D721Med (cell line): ENCODE data around the gene MRPS9.

Experiments used
- DNase-seq: peaks from one replicate; pipeline ENCODE4 v3.0.0; 2011; ENCODE audit warnings: low spot score; ENCODE audit not compliant: insufficient read length
- FAIRE-seq: peaks from 2 replicates; lab custom pipeline; 2011; peaks lifted over from hg19 to GRCh38; lab: Jason Lieb, UNC
- TF ChIP-seq, protein P1 (sequence below): IDR thresholded peaks from 2 replicates; pipeline ENCODE4 v1.5.1; 2012; ENCODE audit warnings: mild to moderate bottlenecking, control low read depth; ENCODE audit not compliant: insufficient read depth; ENCODE audit errors: missing control alignments

MRPS9 gene

DNA sequence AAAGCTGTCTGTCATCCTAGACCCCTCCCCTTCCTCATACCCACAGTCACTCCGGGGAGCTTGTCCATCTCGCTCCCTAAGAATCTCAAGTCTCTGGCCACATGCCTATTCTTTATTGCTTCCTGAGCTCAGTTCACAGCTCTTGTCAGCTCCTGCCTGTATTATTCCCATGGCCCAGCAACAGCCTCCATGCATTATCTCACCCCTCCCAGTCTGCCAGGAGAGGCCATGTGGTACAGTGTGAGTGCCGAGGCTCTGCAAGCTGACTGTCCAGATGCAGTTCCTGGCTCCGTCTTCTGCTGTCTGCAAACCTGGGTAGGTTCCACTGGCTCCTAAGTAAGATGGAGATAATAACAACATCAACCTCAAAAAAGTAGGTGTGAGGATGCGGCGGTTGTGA, 79.7 kb downstream of the MRPS9 start:
- TF ChIP-seq, protein P1, sequence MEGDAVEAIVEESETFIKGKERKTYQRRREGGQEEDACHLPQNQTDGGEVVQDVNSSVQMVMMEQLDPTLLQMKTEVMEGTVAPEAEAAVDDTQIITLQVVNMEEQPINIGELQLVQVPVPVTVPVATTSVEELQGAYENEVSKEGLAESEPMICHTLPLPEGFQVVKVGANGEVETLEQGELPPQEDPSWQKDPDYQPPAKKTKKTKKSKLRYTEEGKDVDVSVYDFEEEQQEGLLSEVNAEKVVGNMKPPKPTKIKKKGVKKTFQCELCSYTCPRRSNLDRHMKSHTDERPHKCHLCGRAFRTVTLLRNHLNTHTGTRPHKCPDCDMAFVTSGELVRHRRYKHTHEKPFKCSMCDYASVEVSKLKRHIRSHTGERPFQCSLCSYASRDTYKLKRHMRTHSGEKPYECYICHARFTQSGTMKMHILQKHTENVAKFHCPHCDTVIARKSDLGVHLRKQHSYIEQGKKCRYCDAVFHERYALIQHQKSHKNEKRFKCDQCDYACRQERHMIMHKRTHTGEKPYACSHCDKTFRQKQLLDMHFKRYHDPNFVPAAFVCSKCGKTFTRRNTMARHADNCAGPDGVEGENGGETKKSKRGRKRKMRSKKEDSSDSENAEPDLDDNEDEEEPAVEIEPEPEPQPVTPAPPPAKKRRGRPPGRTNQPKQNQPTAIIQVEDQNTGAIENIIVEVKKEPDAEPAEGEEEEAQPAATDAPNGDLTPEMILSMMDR = no peak
- FAIRE-seq (no peak), DNase-seq (no peak)

DNA sequence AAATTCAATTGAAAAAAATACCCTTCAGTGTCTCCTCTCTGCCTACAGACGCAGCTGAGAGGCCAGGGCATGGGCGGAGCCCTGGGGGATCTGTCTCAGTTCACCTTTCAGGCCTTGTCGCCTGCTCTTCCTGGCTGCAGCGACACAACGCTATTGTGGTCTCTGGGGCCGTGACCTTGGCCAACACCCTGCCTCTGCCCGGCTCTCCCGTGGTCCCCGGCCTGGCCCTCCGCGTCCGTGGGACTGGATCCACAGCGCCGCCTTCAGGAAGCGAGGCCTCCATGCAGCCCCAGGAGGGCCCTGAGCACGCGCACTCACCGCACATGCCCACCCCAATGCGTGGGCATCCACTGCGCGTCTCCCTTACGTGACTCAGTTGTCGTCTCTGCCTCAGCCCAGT, 81.1 kb downstream of the MRPS9 start:
- DNase-seq = no peak
- no peak for FAIRE-seq
- TF ChIP-seq, protein P1 = no peak

DNA sequence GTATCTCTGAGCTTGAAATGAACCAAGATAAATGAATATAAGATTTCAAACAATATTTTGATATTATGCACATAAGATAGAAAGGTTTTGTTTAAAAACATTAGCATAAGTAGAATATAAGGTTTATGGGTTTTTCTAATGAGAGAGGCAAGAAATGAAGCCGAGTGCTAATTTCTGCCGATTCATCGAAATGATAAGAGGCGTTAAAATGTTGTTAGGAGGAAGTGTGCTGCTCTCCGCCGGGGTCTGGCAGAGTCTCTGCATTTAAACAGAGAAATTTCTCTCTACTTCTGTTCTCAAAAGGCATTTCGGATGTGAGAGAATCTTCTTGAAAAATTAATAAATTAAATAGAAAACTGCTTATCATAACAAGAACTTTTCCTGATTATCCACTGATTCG, 83.6 kb downstream of the MRPS9 start:
- DNase-seq (no peak), FAIRE-seq (no peak)
- TF ChIP-seq, protein P1 = no peak

DNA sequence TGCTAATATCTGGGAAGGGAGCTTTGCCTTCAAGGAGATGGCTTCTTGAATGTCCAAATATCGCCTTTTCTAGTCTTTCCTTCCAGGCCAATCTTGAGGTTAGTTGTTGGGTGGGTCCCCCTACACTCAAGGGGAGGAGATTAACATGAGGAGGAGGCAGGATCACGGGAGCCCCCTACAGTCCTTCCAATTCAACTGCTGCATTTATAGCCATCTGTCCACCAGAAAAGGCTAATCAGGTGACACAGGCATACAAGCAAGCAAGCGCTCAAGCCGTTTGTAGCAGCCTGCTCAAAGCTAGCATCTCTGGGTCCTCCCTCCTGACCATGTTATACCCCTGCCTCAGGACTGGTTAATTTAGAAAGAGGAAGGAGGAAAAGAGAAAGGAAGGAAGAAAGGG, 87.6 kb downstream of the MRPS9 start:
- FAIRE-seq (no peak), DNase-seq (no peak)
- TF ChIP-seq, protein P1 = no peak

DNA sequence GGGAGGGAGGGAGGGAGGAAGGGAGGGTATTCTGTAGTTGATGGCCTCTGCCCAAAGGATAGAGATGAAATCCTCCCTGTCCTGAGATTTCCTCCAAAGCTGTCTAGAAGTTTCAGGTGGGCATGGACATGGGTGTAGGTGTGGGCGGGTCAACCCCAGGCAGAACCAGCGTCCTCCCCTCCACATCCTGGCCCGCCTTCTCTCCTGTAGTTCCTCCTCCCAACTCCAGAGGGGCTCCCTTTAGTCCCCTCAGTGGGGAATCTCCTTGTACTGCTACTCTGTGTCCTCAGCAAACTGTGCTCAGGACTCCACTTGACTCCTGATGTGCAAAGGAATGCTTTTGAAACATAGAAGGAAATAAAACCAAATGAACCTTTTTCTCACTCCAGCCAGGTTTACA, 88.1 kb downstream of the MRPS9 start:
- FAIRE-seq (no peak), DNase-seq (no peak)
- TF ChIP-seq, protein P1 = no peak

DNA sequence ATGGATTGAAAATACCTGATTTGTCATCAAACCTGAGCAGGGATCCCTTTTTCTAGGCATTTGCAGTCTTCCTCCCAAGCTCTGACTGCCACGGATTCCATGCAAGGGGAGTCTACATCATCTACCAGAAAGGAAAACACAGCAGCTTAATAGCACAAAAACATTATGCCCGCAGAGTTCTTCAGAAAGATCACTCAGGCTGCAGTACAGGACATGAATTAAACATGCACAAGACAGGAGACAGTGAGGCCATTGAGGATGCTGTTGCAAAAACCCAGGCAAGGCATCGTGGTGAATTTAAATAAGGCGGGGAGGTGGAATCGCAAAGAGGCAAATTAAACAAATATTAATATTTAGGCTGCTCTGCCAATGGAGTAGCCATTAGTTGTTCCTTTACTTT, 88.5 kb downstream of the MRPS9 start:
- DNase-seq (no peak), FAIRE-seq (no peak)
- TF ChIP-seq, protein P1 = no peak

DNA sequence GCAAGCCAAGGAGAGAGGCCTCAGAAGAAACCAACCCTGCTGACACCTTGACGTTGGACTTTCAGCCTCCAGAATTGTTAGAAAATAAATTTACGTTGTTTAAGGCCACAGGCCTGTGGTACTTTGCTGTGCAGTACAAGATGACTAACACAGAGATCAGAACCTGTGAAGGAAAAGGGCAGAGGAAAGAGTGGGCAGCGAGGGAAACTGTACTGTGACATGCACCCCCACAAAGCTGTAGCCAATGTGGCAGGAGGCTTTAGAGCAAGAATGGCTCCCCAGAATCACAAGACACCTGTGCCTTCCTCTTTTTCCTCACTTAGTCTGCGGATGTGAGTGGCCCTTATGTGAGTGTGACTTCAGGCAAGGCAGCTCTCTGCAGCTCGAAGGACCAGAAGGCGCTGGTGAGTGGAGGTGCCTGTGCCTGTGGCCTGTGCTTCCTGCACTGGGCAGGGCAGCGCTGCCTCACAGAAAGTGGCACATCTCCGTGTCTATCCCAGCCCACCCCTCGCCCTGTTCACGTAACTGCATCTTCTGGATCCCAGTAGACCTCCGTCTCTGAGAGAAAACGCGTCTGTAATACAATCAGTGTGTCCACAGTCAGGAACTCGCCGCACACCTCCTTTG, 89.5 kb downstream of the MRPS9 start:
- TF ChIP-seq, protein P1 = no peak
- DNase-seq (no peak), FAIRE-seq (no peak)
